Activated CD8-positive, alpha-beta T cell treated with anti-CD3 and anti-CD28 coated beads for 36 hours (primary cell): ENCODE measurements around the gene CSRP2. TPM values are rescaled to one million over a fixed set of nuclear protein-coding genes. Genes with fewer than 3 reads are reported as not detected.
A peak's percentile ranks its signal among the peaks of the same experiment; 100 is the strongest.

Source experiments
- ATAC-seq: fragments of 200-7000 bp; cut with Tn5 transposase; one replicate; pipeline ENCODE4 v1.10.0; 2021; ENCODE audit warnings: mild to moderate bottlenecking, moderate library complexity
- CTCF ChIA-PET: fragments of 350-600 bp; sonication (Branson Sonifier 250); formaldehyde crosslinking; loops from one replicate; lab custom pipeline; 2021; ENCODE audit warnings: antibody characterized with exemption; lab: Charles Lee
- POLR2A ChIA-PET: fragments of 350-600 bp; sonication (Branson Sonifier 250); formaldehyde crosslinking; loops from one replicate; lab custom pipeline; 2021; ENCODE audit warnings: antibody characterized with exemption; lab: Charles Lee
- DNase-seq: peaks from one replicate; pipeline ENCODE4 v3.0.0-alpha.2; 2020
- H3K27ac Mint-ChIP-seq: one replicate; pipeline ENCODE4 v1.8.0; 2021; ENCODE audit warnings: mild to moderate bottlenecking, mixed read lengths
- H3K27me3 Mint-ChIP-seq: one replicate; pipeline ENCODE4 v1.8.0; 2021; ENCODE audit warnings: mixed read lengths
- H3K36me3 Mint-ChIP-seq: one replicate; pipeline ENCODE4 v1.8.0; 2021; ENCODE audit warnings: low read depth, mixed read lengths
- H3K4me1 Mint-ChIP-seq: one replicate; pipeline ENCODE4 v1.8.0; 2021; ENCODE audit warnings: low read depth, mixed read lengths
- H3K4me3 Mint-ChIP-seq: one replicate; pipeline ENCODE4 v1.8.0; 2021; ENCODE audit warnings: mild to moderate bottlenecking, moderate library complexity, mixed read lengths
- H3K9me3 Mint-ChIP-seq: one replicate; pipeline ENCODE4 v1.8.0; 2021; ENCODE audit warnings: mixed read lengths
- CTCF ChIP-seq: fragments of 200-600 bp; IDR thresholded peaks from one replicate; pipeline ENCODE4 v1.8.0; 2022; ENCODE audit warnings: antibody characterized with exemption, mild to moderate bottlenecking
- intact Hi-C: fragments of 100-400 bp; cut with micrococcal nuclease; formaldehyde crosslinking; loops from one replicate; pipeline ENCODE4 v1.10.0; 2022
- total RNA-seq, 2 experiments: library from RNA; stranded (reverse); gene quantifications; one replicate each; pipeline ENCODE4 v1.2.3, GENCODE V29; 2021

The CSRP2 gene
- total RNA-seq, 2 experiments from 2014 or later, result 1.2 to 1.8 TPM

GRCh38 chr12:76895796-76896195, 17.0 kb upstream of the CSRP2 start:
- no peak for DNase-seq
- TF ChIP-seq CTCF, result no peak
- Mint-ChIP-seq H3K27ac (no peak overlapping the region), H3K4me1 (peaks cover 3% of the 10 kb centered on the region), H3K27me3 (peaks cover 2% of the 10 kb centered on the region), H3K36me3 (no peaks in the 10 kb centered on the region), H3K4me3 (no peak overlapping the region), H3K9me3 (peaks cover 2% of the 10 kb centered on the region)
- CTCF ChIA-PET, result no interaction called here
- intact Hi-C loops, result no loop called here
- POLR2A ChIA-PET, result no interaction called here
- no peak for ATAC-seq

- CTCF ChIA-PET, result no interaction called here
- TF ChIP-seq CTCF, result no peak
- H3K27me3 Mint-ChIP-seq, result peaks cover 4% of the 10 kb centered on the region
- no peak overlapping the region for H3K27ac Mint-ChIP-seq
- no peak for DNase-seq
- no peak overlapping the region for H3K4me3 Mint-ChIP-seq
- H3K36me3 Mint-ChIP-seq, result no peaks in the 10 kb centered on the region
- H3K4me1 Mint-ChIP-seq, result peaks cover 10% of the 10 kb centered on the region
- no peak for ATAC-seq
- intact Hi-C loops, result no loop called here
- POLR2A ChIA-PET, result interaction anchor here (0.5 to 1.4 kb wide), 3 partner anchors 12 to 359 kb away, joined by 3 to 7 read pairs (median 6); no protein-coding TSS in a partner anchor
- H3K9me3 Mint-ChIP-seq, result peaks cover 2% of the 10 kb centered on the region
These were observed 12.8 kb upstream of the CSRP2 start for GRCh38 chr12:76891609-76892008.

GRCh38 chr12:76890151-76891143, 11.6 kb upstream of the CSRP2 start:
- H3K36me3 Mint-ChIP-seq, result no peaks in the 10 kb centered on the region
- no peak for TF ChIP-seq CTCF
- peaks cover 10% of the 10 kb centered on the region for H3K4me1 Mint-ChIP-seq
- CTCF ChIA-PET, result no interaction called here
- DNase-seq (peak; percentile 82), ATAC-seq (peak; percentile 75)
- no peak overlapping the region for H3K4me3 Mint-ChIP-seq
- POLR2A ChIA-PET, result interaction anchor here (0.9 to 1.4 kb wide), 2 partner anchors 8 to 10 kb away, joined by 3 to 7 read pairs; no protein-coding TSS in a partner anchor
- H3K27me3 Mint-ChIP-seq, result peaks cover 4% of the 10 kb centered on the region
- peak overlapping the region; percentile 68 for H3K27ac Mint-ChIP-seq
- intact Hi-C loops, result no loop called here
- peaks cover 2% of the 10 kb centered on the region for H3K9me3 Mint-ChIP-seq

GRCh38 chr12:76888775-76889174, 10.0 kb upstream of the CSRP2 start:
- Mint-ChIP-seq H3K4me1 (peaks cover 10% of the 10 kb centered on the region), H3K4me3 (no peak overlapping the region), H3K27me3 (peaks cover 9% of the 10 kb centered on the region), H3K36me3 (no peaks in the 10 kb centered on the region), H3K27ac (no peak overlapping the region), H3K9me3 (no peaks in the 10 kb centered on the region)
- intact Hi-C loops, result no loop called here
- DNase-seq (no peak), ATAC-seq (no peak)
- POLR2A ChIA-PET, result no interaction called here
- CTCF ChIA-PET, result no interaction called here
- TF ChIP-seq CTCF, result no peak

- CTCF ChIA-PET, result interaction anchor here (1.0 kb wide), 1 partner anchor 9 kb away, joined by 3 read pairs; no protein-coding TSS in a partner anchor
These were observed 5.0 kb upstream of the CSRP2 start for GRCh38 chr12:76883811-76884210.

More at GRCh38 chr12:76883811-76884210, 5.0 kb upstream of the CSRP2 start:
- intact Hi-C loops, result no loop called here
- no peaks in the 10 kb centered on the region for H3K36me3 Mint-ChIP-seq
- peaks cover 33% of the 10 kb centered on the region for H3K27me3 Mint-ChIP-seq
- no peaks in the 10 kb centered on the region for H3K9me3 Mint-ChIP-seq
- H3K4me1 Mint-ChIP-seq, result peaks cover 3% of the 10 kb centered on the region
- no peak overlapping the region for H3K27ac Mint-ChIP-seq
- no peak for DNase-seq
- POLR2A ChIA-PET, result no interaction called here
- no peak overlapping the region for H3K4me3 Mint-ChIP-seq
- no peak for TF ChIP-seq CTCF
- no peak for ATAC-seq
